Neural crest cell (in vitro differentiated cells): ENCODE measurements around the gene CDK16. TPM values are rescaled to one million over a fixed set of nuclear protein-coding genes. Genes with fewer than 3 reads are reported as not detected.

Experiments
- DNase-seq: peaks from one replicate; pipeline ENCODE4 v3.0.0; 2021; ENCODE audit warnings: low read depth, mixed read lengths, low spot score
- H3K27ac Mint-ChIP-seq: one replicate; pipeline ENCODE4 v1.8.0; 2021; ENCODE audit warnings: mild to moderate bottlenecking, mixed read lengths; ENCODE audit not compliant: unreplicated experiment
- H3K27me3 Mint-ChIP-seq: 2 replicates; pipeline ENCODE4 v1.8.0; 2021; ENCODE audit warnings: low read depth, mild to moderate bottlenecking, mixed read lengths
- H3K36me3 Mint-ChIP-seq: 2 replicates; pipeline ENCODE4 v1.8.0; 2021; ENCODE audit warnings: low read depth, mild to moderate bottlenecking, mixed read lengths
- H3K4me1 Mint-ChIP-seq: 2 replicates; pipeline ENCODE4 v1.8.0; 2021; ENCODE audit warnings: mixed read lengths
- H3K4me3 Mint-ChIP-seq: one replicate; pipeline ENCODE4 v1.8.0; 2021; ENCODE audit warnings: mild to moderate bottlenecking, mixed read lengths
- H3K9me3 Mint-ChIP-seq: 2 replicates; pipeline ENCODE4 v1.8.0; 2021; ENCODE audit warnings: mixed read lengths
- total RNA-seq: library from RNA; stranded (reverse); gene quantifications from 2 replicates; pipeline ENCODE4 v1.2.1, GENCODE V29; 2021
- TF ChIP-seq, protein P1 (sequence below): fragments of 200-600 bp; sonication (generic); conservative IDR thresholded peaks from 2 replicates; pipeline ENCODE4 v1.5.0; 2021; ENCODE audit warnings: antibody characterized with exemption, mild to moderate bottlenecking

The CDK16 gene
- total RNA-seq, 1 donor from 2014 or later, result 289 TPM

DNA sequence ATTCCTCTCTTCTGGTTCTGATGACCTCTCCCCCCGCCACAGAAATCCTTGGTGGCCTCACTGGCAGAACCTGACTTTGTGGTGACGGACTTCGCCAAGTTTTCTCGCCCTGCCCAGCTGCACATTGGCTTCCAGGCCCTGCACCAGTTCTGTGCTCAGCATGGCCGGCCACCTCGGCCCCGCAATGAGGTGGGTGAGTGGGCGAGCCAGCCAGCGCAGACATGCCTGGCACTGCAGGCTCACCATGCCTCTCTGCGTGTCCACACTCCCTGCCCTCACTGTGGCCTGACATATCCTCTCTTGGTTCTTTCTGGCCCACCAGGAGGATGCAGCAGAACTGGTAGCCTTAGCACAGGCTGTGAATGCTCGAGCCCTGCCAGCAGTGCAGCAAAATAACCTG, 16.2 kb upstream of the CDK16 start:
- H3K27ac Mint-ChIP-seq, result peak overlapping the region; percentile 71
- peaks cover 16% of the 10 kb centered on the region for H3K4me1 Mint-ChIP-seq
- H3K9me3 Mint-ChIP-seq, result no peaks in the 10 kb centered on the region
- peaks cover 38% of the 10 kb centered on the region for H3K36me3 Mint-ChIP-seq
- no peak for DNase-seq
- no peaks in the 10 kb centered on the region for H3K27me3 Mint-ChIP-seq
- H3K4me3 Mint-ChIP-seq, result no peak overlapping the region
- TF ChIP-seq, protein P1, sequence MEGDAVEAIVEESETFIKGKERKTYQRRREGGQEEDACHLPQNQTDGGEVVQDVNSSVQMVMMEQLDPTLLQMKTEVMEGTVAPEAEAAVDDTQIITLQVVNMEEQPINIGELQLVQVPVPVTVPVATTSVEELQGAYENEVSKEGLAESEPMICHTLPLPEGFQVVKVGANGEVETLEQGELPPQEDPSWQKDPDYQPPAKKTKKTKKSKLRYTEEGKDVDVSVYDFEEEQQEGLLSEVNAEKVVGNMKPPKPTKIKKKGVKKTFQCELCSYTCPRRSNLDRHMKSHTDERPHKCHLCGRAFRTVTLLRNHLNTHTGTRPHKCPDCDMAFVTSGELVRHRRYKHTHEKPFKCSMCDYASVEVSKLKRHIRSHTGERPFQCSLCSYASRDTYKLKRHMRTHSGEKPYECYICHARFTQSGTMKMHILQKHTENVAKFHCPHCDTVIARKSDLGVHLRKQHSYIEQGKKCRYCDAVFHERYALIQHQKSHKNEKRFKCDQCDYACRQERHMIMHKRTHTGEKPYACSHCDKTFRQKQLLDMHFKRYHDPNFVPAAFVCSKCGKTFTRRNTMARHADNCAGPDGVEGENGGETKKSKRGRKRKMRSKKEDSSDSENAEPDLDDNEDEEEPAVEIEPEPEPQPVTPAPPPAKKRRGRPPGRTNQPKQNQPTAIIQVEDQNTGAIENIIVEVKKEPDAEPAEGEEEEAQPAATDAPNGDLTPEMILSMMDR, result no peak

DNA sequence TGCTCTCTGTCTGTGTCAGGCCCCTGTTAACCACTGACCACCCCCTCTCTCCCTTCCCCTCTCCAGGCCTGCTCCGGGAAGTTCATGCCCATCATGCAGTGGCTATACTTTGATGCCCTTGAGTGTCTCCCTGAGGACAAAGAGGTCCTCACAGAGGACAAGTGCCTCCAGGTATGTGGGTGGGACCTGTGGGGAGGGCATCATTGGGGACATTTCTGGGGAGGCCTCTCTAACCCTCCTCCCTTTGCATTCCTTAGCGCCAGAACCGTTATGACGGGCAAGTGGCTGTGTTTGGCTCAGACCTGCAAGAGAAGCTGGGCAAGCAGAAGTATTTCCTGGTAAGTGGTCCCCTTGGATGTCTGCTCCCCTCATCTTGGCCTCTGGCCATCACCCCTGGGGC, 15.6 kb upstream of the CDK16 start:
- no peak for DNase-seq
- H3K4me1 Mint-ChIP-seq, result peaks cover 10% of the 10 kb centered on the region
- TF ChIP-seq, protein P1, result no peak
- H3K9me3 Mint-ChIP-seq, result no peaks in the 10 kb centered on the region
- no peak overlapping the region for H3K27ac Mint-ChIP-seq
- H3K4me3 Mint-ChIP-seq, result no peak overlapping the region
- H3K27me3 Mint-ChIP-seq, result no peaks in the 10 kb centered on the region
- peaks cover 36% of the 10 kb centered on the region for H3K36me3 Mint-ChIP-seq

DNA sequence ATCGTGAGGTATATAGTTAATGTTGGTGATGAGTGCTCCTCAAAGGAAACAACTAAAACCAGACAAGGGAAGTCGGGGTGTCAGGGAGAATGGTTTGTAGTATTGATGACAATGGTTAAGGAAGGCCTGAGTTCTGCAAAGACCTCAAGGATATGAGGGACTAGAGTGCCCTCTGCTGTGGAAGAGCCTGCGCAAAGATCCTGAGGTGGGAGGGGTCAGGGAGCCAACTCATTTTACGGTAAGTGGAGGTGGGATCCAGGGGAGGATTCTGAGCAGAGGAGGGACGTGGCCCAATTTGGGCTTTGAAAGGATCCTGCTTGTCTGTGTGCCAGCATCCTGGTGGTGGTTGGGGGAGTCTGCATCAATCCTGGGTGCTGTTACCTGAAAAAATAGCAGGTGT, 13.5 kb upstream of the CDK16 start:
- no peak for DNase-seq
- H3K4me3 Mint-ChIP-seq, result no peak overlapping the region
- TF ChIP-seq, protein P1, result no peak
- no peaks in the 10 kb centered on the region for H3K4me1 Mint-ChIP-seq
- H3K36me3 Mint-ChIP-seq, result peaks cover 27% of the 10 kb centered on the region
- H3K27me3 Mint-ChIP-seq, result no peaks in the 10 kb centered on the region
- H3K9me3 Mint-ChIP-seq, result no peaks in the 10 kb centered on the region
- H3K27ac Mint-ChIP-seq, result no peak overlapping the region

DNA sequence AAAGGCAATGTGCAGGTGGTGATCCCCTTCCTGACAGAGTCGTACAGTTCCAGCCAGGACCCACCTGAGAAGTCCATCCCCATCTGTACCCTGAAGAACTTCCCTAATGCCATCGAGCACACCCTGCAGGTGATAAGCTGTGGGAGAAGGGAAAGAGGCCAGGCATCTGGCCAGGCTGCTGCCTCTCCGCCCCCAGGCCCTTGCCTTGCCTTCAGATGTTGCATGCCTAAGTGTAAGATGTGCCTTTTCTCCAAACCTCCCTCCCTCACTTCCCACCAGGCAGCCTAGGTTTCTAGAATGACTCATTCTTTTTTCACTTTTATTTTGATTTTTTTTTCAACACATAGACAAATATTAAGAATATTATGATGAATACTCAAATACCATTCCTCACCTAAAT, 12.2 kb upstream of the CDK16 start:
- TF ChIP-seq, protein P1, result no peak
- Mint-ChIP-seq H3K4me3 (no peak overlapping the region), H3K9me3 (no peaks in the 10 kb centered on the region), H3K27ac (no peak overlapping the region), H3K36me3 (peaks cover 22% of the 10 kb centered on the region), H3K27me3 (no peaks in the 10 kb centered on the region), H3K4me1 (no peaks in the 10 kb centered on the region)
- no peak for DNase-seq

DNA sequence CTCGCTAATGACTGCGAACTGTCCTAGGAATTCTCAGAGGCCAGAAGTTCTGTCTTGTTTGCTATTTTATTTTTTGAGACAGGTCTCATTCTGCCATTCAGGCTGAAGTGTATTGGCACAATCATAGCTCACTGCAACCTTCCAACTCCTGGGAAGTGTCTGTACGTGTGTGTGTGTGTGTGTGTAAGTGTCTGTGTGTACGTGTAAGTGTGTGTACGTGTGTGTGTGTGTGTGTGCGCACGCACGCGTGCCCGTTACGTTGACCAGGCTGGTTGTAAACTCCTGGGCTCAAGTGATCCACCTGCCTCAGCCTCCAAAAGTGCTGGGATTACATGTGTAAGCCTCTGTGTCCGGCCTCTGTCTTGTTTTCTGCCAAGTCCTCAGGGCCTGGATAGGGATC, 10.4 kb upstream of the CDK16 start:
- H3K36me3 Mint-ChIP-seq, result peaks cover 32% of the 10 kb centered on the region
- no peak overlapping the region for H3K4me3 Mint-ChIP-seq
- H3K9me3 Mint-ChIP-seq, result no peaks in the 10 kb centered on the region
- H3K4me1 Mint-ChIP-seq, result no peaks in the 10 kb centered on the region
- TF ChIP-seq, protein P1, result no peak
- H3K27me3 Mint-ChIP-seq, result no peaks in the 10 kb centered on the region
- H3K27ac Mint-ChIP-seq, result no peak overlapping the region
- DNase-seq, result no peak
